CD4-positive, alpha-beta T cell (primary cell): Measurements from ENCODE around the gene SUSD2. TPM values are rescaled to one million over a fixed set of nuclear protein-coding genes. Genes with fewer than 3 reads are reported as not detected.
"Not testable (repeated sequence)": the region's sequence is repeated elsewhere in the genome, so short reads cannot be mapped to it uniquely, and the experiment has no call there.

ENCODE experiments used
- ATAC-seq: fragments of 200-7000 bp; cut with Tn5 transposase; one replicate; pipeline ENCODE4 v1.10.0; 2022; ENCODE audit warnings: mild to moderate bottlenecking; ENCODE audit not compliant: poor library complexity
- CTCF ChIA-PET: fragments of 350-600 bp; sonication (Branson Sonifier 250); formaldehyde crosslinking; loops from one replicate; lab custom pipeline; 2021; ENCODE audit warnings: antibody characterized with exemption, inconsistent platforms; lab: Charles Lee
- POLR2A ChIA-PET: fragments of 350-600 bp; sonication (Branson Sonifier 250); formaldehyde crosslinking; loops from one replicate; lab custom pipeline; 2021; ENCODE audit warnings: antibody characterized with exemption, inconsistent platforms; lab: Charles Lee
- DNase-seq, 14 experiments: peaks; one replicate each; pipeline ENCODE4 v3.0.0-alpha.2; 2013 to 2020; ENCODE audit warnings: mixed read lengths in 2 of 14
- H3K27ac ChIP-seq, 2 donors: one replicate each; pipeline versions ENCODE4 v1.5.1 to v1.7.0; 2013; ENCODE audit warnings: low read length in 2 of 2, low read depth in 1 of 2, mild to moderate bottlenecking in 1 of 2
- H3K27me3 ChIP-seq, 2 experiments: 1 replicate in 1 of 2; 2 replicates in 1 of 2; pipeline versions ENCODE4 v1.6.1 to v1.7.0; 2013; ENCODE audit warnings: low read length in 2 of 2, control low read depth in 1 of 2, mild to moderate bottlenecking in 1 of 2, moderate library complexity in 1 of 2; ENCODE audit not compliant: insufficient read depth in 2 of 2, control insufficient read depth in 1 of 2
- H3K36me3 ChIP-seq: one replicate; pipeline ENCODE4 v1.6.1; 2013; ENCODE audit warnings: low read length, control low read depth; ENCODE audit not compliant: insufficient read depth
- H3K4me1 ChIP-seq: one replicate; pipeline ENCODE4 v1.6.1; 2013; ENCODE audit warnings: low read length, control low read depth; ENCODE audit not compliant: insufficient read depth
- H3K4me3 ChIP-seq: one replicate; pipeline ENCODE4 v1.5.1; 2013; ENCODE audit warnings: mild to moderate bottlenecking, low read length, moderate library complexity
- H3K9me3 ChIP-seq, 2 experiments: 1 replicate in 1 of 2; 2 replicates in 1 of 2; pipeline versions ENCODE4 v1.6.1 to v1.7.0; 2013; ENCODE audit warnings: low read length in 2 of 2, mild to moderate bottlenecking in 2 of 2, control low read depth in 1 of 2, moderate library complexity in 1 of 2; ENCODE audit not compliant: control insufficient read depth in 1 of 2, insufficient read depth in 1 of 2
- H3K27ac Mint-ChIP-seq: one replicate; pipeline ENCODE4 v1.8.0; 2020; ENCODE audit warnings: mixed read lengths
- H3K27me3 Mint-ChIP-seq: one replicate; pipeline ENCODE4 v1.8.0; 2021; ENCODE audit warnings: mixed read lengths
- H3K36me3 Mint-ChIP-seq: one replicate; pipeline ENCODE4 v1.8.0; 2021; ENCODE audit warnings: low read depth, mixed read lengths
- H3K4me1 Mint-ChIP-seq: one replicate; pipeline ENCODE4 v1.8.0; 2021; ENCODE audit warnings: low read depth, mixed read lengths
- H3K4me3 Mint-ChIP-seq: one replicate; pipeline ENCODE4 v1.8.0; 2020; ENCODE audit warnings: mild to moderate bottlenecking, mixed read lengths
- H3K9me3 Mint-ChIP-seq: one replicate; pipeline ENCODE4 v1.8.0; 2020; ENCODE audit warnings: mixed read lengths
- CTCF ChIP-seq: fragments of 200-600 bp; IDR thresholded peaks from one replicate; pipeline ENCODE4 v1.8.0; 2022; ENCODE audit warnings: antibody characterized with exemption, mild to moderate bottlenecking
- intact Hi-C, 2 experiments: fragments of 100-400 bp; cut with DNase I in 1 of 2; cut with micrococcal nuclease in 1 of 2; formaldehyde crosslinking; loops; one replicate each; pipeline versions ENCODE4 v1.15.1 to v1.9.0; 2023 to 2025; cut with DNase I, micrococcal nuclease
- total RNA-seq, 174 experiments: library from RNA in 2 of 174; stranded (reverse) in 2 of 174; gene quantifications; one replicate each; pipeline ENCODE4 v1.2.3 and lab custom pipeline; 2021 to 2026

The SUSD2 gene
- total RNA-seq, 2 experiments from 2014 or later: 0.80 to 1.5 TPM

- Mint-ChIP-seq H3K4me3 (no peak overlapping the region), H3K9me3 (no peaks in the 10 kb centered on the region), H3K36me3 (no peaks in the 10 kb centered on the region), H3K27ac (no peak overlapping the region), H3K4me1 (peaks cover 18% of the 10 kb centered on the region), H3K27me3 (no peaks in the 10 kb centered on the region)
- Histone ChIP-seq H3K27ac (no peak overlapping the region), H3K9me3 (no peaks in the 10 kb centered on the region), H3K4me1 (peaks cover 15% of the 10 kb centered on the region), H3K27me3 (no peaks in the 10 kb centered on the region), H3K4me3 (no peak overlapping the region), H3K36me3 (no peaks in the 10 kb centered on the region)
- intact Hi-C loops: no loop called here
- no peak for ATAC-seq
- DNase-seq: peak in 1 of 14 experiments; percentile 23
- no peak for TF ChIP-seq CTCF
- ChIA-PET CTCF (interaction anchor here (2.0 kb wide), 1 partner anchor 50 kb away, joined by 4 read pairs; no protein-coding TSS in a partner anchor), POLR2A (no interaction called here)
Observed at GRCh38 chr22:24205438-24206195, 24.3 kb downstream of the SUSD2 start.

- H3K27me3 Mint-ChIP-seq, H3K4me3 Mint-ChIP-seq, DNase-seq, intact Hi-C loops, H3K4me3 ChIP-seq, H3K9me3 ChIP-seq, ATAC-seq, H3K9me3 Mint-ChIP-seq, H3K36me3 ChIP-seq, POLR2A ChIA-PET, H3K27ac ChIP-seq, H3K27me3 ChIP-seq, H3K36me3 Mint-ChIP-seq: not testable (repeated sequence)
- CTCF ChIA-PET: interaction anchor here (0.6 kb wide), 1 partner anchor 148 kb away, joined by 3 read pairs; no protein-coding TSS in a partner anchor
- Mint-ChIP-seq H3K27ac (peak overlapping the region; percentile 61), H3K4me1 (peaks cover 18% of the 10 kb centered on the region)
- H3K4me1 ChIP-seq: peaks cover 15% of the 10 kb centered on the region
Observed at GRCh38 chr22:24206460-24207263, 25.4 kb downstream of the SUSD2 start.

- no peak overlapping the region for H3K4me3 Mint-ChIP-seq
- H3K36me3 ChIP-seq: no peaks in the 10 kb centered on the region
- no peak for DNase-seq
- TF ChIP-seq CTCF: no peak
- no peaks in the 10 kb centered on the region for H3K9me3 Mint-ChIP-seq
- peaks cover 18% of the 10 kb centered on the region for H3K4me1 Mint-ChIP-seq
- no peak overlapping the region for H3K4me3 ChIP-seq
- H3K27me3 Mint-ChIP-seq: no peaks in the 10 kb centered on the region
- H3K27ac Mint-ChIP-seq: peak overlapping the region; percentile 61
- ATAC-seq: no peak
- no peaks in the 10 kb centered on the region for H3K36me3 Mint-ChIP-seq
- intact Hi-C loops: no loop called here
- ChIA-PET POLR2A (no interaction called here), CTCF (no interaction called here)
- H3K9me3 ChIP-seq: no peaks in the 10 kb centered on the region
- H3K4me1 ChIP-seq: peaks cover 15% of the 10 kb centered on the region
- no peaks in the 10 kb centered on the region for H3K27me3 ChIP-seq
- H3K27ac ChIP-seq: no peak overlapping the region
Observed at GRCh38 chr22:24207264-24208011, 26.2 kb downstream of the SUSD2 start.
